NCI-H1694 (cell line): ENCODE measurements around the gene THOP1.
"Not testable (repeated sequence)": the region's sequence is repeated elsewhere in the genome, so short reads cannot be mapped to it uniquely, and the experiment has no call there.

ENCODE experiments used
- DNase-seq: peaks from one replicate; lab custom pipeline; 2025; lab: John Stamatoyannopoulos, UW

THOP1 gene

DNA sequence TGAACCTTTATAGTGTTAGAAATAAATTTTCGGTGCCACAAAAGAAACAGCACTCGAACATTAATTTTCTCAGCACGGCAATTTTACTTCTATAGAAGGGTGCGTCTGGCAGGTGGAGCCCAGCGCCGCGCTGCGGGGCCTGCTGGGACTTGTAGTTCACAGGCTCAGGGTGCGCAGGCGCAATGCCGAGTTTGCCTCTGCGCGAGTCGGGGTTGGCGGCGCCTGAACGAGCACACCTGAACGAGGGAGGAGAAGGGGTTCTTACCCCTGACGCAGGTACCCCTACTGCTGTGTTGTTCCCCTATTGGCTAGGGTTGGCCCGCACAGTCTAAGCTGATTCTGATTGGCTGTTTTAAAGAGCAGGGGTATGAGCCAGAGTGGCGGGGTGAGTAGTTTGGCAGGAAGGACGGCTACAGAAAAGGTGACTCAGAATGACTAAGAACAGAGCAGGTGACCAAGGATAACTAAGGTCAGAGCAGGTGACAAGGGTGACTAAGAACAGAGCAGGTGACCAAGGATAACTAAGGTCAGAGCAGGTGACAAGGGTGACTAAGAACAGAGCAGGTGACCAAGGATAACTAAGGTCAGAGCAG lies 32.0 kb downstream of the THOP1 start:
- DNase-seq, result not testable (repeated sequence)

DNA sequence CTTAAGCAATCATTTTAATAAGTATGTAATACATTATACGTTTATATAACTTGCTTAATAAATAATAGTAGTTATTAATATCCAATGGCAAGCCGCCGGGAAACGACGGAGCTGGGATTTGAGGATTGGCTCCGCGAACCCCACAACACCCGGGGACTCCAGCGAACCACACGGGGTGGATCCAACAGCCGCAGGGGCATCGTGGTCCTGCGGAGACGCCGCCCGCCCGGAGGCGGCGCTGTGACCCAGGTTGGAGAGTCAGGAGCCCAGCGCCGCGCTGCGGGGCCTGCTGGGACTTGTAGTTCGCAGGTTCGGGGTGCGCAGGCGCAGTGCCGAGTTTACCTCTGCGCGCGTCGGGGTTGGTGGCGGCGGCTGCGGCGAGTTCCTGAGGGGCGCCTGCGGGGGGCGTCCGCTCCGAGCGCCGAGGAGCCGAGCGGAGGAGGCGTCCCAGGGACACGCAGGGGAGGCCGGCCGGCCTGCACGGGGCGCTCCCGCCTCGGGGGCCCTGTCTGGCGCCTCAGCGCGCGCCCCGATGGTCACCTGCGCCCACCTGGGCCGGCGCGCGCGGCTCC lies 34.3 kb downstream of the THOP1 start, which contains the start of gene ZNF554:
TSS of gene ZNF554 (plus strand) at position 329 of the 572 bp plus-strand sequence. CDS start at position 533, 204 bp downstream.
- DNase-seq, result peak; percentile 85

DNA sequence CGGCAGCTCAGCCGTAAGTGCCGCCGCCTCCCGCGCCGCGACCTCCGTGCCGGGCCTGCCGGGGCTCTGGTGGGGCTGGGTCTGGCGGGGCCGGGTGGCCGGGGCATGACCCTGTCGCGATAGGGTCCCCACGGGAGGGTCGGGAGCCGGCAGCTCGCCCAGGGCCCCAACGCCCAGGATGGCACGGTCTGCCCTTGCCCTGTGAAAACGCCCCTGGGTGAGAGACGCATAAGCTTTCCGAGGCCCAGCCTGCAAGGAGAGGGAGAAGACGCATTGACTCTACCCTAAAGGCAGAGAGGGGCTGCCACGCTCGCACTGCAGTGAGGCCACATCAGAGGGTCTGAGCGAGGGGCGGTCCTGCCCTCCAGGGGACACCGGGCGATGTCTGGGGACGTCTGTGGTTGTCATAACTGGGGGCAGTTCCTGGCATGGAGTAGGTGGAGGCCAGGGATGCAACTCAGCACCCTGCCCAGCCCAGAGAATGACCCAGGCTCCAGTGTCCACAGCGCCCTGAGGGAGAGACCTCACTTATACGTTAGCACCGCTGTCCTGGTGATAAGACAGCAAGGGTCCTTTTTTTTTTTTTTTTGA lies 34.9 kb downstream of the THOP1 start:
- DNase-seq, result no peak

DNA sequence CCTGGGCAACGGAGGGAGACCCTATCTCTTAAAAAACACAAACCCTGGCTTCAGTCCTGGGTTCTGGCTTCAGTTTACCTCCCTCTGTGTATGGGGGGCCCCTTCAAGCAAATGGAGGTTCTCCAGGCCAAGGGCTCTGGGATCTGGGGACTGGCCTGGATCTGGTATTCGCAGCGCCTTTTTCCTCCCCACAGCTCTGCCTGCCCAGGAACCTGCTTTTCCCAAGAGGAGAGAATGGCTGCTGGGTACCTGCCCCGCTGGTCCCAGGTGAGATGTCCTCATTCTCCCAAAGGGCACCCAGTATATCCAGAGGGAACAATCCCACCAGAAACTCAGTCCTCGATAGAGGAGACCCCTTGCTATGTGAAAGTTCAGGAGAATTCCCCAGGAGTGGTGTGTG lies 37.5 kb downstream of the THOP1 start:
- DNase-seq, result no peak

DNA sequence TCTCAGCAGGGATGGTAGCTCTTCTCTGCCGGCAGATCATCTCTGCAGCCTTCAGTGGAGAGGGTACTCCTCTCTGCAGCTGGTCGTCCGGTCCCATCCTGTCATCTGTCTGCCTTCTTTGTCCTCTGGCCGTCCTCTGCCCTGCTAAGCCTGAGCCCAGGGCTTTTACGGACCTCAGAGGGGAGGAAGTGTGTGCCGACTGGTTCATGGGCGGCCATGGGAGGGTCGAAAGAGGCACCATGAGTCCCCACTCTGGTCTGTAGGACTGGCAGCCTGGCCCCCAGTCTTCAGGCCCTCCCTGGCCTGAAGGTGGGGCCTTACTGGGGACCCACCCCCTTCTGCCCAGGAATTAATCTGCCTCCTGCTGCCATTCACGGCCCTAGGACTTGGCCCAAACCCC lies 38.3 kb downstream of the THOP1 start:
- no peak for DNase-seq

DNA sequence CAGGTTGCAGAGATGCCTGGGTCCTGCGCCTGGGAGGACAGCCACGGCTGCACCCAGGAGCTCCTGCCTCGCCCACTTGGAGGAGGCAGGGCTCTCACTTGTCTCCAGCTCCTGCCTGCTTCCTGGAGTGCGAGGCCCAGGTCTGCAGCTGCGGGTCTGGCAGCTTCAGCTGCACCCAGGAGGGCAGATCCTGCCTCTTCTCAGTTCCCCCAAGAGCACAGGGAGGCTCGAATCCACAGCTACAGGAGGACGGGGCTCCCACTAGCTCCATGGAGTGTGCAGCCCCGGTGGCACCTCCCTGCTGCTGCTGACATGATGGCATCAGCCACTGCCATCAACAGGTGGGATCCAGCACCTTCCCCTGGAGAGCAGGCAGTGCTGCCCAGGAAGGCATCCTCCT lies 38.8 kb downstream of the THOP1 start:
- DNase-seq, result no peak

DNA sequence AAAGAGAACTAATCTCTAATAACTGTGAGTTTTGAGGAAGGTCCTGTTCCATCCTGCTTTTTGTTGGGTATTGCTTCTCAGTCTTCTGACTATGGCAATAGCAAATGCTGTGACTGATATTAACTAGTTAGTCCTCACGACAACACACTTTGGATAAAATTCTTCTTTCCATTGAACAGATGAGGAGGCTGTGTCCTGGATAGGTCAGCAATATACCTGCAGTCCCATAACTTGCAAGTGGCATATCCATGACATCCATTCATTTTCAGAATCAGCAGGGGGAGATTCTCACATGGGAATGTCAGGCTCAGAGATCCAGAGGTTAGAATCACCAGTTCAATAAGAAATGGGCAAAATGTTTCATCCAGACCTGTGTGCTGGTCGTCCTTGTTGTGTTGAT lies 41.7 kb downstream of the THOP1 start:
- no peak for DNase-seq

DNA sequence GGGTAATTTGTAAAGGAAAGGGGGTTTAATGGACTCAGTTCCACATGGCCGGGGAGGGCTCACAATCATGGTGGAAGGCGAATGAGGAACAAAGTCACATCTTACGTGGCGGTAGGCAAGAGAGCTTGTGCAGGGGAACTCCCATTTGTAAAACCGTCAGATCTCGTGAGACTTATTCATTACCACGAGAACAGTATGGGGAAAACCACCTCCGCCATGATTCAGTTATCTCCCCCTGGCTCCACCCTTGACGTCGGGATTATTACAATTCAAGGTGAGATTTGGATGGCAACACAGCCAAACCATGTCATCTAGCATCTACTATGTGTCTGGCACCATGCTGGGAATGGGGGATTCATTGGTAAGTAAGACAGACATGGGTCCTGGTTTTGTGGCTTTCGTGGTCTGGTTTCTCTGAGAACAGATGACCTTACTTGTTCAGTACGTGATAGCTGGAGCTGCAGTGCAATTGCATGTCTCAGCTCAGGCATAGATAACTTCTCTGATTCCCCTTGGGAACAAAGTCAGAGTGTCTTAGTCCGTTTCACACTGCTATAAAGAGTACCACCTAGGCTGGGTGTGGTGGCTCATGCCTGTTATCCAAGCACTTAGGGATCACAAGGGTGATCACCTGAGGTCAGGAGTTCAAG lies 42.7 kb downstream of the THOP1 start:
- DNase-seq, result no peak

DNA sequence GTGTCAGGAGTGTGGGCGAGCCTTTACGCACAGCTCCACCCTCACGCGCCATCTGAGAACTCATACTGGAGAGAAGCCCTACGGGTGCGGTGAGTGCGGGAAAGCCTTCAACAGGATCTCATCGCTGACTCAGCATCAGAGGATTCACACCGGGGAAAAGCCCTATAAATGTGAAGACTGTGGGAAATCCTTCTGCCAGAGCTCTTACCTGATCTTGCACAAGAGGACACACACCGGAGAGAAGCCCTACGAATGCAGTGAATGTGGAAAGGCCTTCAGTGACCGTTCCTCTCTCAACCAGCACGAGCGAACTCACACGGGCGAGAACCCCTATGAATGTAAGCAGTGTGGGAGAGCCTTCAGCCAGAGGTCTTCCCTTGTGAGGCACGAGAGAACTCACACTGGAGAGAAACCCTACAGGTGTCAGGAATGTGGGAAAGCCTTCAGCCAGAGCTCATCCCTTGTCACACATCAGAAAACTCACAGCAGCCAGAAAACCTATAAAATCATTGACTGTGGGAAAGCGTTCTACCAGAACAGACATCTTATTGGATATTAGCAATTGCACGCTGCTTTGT lies 49.1 kb downstream of the THOP1 start:
- no peak for DNase-seq

DNA sequence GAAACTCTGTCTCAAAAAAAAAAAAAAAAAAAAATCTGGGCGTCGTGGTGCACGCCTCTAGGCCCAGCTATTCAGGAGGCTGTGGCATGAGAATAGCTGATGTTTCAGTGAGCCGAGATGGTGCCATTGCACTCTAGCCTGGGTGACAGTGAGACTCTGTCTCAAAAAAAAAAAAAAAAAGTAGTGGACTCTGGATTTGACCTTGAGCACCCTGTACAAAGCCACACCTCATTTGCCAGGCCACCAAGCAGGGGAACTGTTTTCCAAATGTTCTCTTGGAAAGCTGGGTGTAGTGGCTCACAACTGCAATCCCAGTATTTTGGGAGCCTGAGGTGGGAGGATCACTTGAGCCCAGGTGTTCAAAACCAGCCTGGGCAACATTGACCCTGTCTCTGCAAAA lies 52.1 kb downstream of the THOP1 start:
- no peak for DNase-seq

DNA sequence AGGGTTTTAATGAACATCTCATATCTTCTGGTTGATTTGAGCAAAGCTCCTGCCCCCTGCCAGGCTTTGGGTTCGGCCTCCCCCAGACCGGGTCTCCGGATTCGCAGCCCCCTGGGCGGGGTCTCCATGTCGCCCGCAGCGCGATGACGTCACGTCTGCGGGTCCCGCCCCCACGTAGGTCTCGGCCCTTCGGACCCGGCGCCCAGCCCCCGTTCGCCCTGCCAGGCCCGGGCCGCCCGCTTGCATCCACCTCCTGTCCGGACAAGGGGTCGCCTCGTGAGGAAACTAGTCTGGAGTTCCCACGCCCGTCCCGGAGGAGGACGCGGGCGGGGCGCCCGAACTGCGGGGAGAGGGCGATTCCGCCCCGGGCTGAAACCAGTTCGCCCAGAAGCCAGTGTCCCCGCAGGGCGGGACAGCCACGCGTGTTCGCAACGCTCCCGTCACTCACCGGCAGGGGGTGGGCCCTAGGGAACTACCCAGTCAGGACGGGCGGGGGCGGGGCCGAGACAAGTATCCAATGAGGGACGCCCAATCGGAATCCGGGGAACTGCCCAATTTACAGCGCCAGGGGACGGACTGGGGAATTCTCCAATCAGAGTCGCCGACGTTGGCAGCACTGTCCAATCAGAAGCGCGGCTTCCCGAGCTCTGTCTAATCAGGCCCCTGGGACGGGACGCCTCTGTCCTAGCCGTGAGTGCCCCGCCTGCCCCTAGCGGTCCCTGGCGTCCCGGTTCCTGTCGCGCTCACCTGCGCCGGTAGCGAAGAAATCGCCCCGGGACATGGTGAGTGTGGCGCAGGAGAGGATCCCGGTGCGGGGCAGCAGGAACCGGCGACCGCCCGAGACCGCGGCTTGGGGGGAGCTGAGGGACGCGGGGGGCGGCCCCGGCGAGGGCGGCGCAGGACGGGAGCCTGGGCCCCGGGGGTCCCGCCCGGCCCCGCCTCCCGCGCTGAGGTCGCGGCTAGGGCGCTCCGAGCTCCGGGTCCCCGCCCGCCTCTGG lies 55.8 kb downstream of the THOP1 start, which contains the start of gene ZNF555:
TSS of gene ZNF555 (plus strand) at position 682 of the 998 bp plus-strand sequence. CDS start at position 780, 98 bp downstream.
- DNase-seq, result peak; percentile 96

DNA sequence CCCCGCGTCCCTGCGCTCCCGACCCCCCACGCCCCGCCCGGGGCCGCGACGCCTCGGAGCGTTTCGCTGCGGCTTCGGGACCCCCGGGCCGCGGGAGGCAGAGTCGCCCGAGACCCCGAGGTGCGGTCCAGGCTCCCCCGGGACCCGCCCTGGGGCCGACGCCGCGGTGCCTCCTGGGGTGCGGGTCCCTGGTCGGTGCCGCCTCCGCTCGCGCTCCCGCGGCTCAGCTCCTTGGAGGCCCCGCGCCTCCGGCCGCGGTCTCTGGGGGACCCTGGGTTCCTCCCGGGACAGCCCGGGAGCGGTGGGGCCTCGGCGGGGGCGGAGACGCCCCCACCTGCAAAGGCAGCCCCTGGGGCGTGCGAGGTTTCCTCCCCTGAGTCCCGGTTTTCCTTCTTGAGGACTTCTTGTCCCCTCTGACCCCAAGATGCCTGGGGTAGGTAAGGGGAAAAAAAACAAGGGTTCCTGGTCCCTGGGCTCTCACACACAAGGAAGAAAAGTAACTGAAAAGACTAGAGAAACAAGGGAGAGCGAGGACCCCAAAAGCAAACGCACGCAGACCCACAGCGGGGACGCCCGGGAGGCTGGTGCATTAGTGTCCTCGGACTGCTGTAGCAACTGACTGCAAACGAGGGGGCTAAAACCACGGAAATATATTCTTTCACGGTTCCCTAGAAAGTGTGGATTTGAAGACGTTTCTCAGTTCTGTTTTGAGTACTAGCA lies 56.7 kb downstream of the THOP1 start:
- no peak for DNase-seq

DNA sequence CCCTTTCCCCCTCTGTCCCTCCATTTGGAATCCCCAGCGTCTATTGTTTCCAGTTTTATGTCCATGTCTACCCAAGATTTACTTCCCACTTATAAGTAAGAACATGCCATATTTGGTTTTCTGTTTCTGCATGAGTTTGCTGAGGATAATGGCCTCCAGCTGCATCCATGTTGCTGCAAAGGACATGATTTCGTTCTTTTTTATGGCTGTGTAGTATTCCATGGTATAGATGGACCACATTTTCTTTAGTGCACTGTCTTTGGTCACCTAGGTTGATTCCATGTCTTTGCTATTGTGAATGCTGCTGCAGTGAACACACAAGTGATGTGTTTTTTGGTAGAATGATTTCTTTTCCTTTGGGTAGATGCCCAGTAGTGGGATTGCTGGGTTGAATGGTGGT lies 59.8 kb downstream of the THOP1 start:
- no peak for DNase-seq

DNA sequence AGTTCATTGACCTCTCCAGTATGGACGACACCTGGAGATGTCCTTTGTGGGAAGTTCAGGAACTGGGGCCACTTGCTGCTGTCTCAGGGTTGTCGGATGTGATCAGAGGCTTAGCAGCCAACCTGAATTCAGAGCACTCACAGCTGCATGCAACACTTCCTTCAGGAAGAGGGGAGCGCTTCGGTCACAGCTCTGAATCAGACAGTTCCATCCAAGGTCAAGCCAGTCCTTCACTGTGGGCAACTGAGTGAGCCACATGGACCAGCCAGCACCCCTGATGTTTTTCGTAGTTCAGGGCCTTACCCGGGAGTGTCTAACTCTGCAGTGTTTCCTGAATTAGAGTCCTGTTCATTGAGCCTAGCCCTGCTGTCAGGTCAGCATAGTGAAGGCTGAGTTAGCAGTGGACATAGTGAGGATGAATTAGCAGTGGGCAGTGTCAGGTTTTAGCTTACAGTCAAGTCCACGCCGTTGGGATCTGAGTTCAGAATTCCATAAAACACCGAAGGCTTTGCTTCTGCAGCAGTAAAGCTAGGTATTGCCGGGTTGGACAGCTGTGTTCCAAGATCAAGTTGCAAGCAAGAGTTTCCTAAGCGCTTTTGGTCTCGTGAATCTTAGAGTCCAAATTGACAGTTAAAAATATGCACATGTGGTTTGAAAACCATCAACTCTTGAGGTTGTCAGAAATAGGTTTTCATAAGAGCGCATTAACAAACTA lies 61.0 kb downstream of the THOP1 start:
- DNase-seq, result no peak

DNA sequence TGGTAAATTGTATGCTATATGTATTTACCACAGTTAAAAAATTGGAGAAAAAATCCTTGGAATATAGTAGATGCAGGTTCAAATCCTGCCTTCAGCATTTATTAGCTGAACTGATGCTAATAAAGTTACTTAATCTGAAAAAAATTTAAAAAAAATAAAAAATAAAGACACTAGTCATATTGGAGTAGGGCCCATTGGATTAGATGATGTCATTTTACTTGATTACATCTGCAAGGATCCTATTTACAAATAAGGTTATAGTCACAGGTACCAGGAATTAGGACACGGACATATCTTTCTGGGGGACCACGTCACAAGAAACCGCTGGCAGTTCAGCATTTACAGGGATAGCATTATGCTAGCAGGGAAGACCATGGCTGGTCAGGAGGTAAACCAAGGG lies 62.2 kb downstream of the THOP1 start:
- DNase-seq, result no peak

DNA sequence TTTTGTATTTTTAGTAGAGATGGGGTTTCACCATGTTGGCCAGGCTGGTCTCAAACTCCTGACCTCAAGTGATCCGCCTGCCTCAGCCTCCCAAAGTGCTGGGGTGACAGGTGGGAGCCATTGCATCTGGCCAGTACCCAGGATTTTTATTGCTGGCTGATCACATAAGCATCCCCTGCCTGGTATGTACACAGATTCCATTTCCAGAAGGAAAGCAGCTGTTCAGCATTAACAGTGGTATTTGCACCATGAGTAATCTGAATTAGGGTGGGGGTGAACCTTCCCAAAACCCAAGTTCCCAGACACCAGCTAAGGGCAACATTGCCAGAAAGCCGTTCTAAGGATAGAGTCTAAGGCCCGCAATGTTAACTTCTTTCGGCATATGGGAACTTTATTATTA lies 63.3 kb downstream of the THOP1 start:
- no peak for DNase-seq

DNA sequence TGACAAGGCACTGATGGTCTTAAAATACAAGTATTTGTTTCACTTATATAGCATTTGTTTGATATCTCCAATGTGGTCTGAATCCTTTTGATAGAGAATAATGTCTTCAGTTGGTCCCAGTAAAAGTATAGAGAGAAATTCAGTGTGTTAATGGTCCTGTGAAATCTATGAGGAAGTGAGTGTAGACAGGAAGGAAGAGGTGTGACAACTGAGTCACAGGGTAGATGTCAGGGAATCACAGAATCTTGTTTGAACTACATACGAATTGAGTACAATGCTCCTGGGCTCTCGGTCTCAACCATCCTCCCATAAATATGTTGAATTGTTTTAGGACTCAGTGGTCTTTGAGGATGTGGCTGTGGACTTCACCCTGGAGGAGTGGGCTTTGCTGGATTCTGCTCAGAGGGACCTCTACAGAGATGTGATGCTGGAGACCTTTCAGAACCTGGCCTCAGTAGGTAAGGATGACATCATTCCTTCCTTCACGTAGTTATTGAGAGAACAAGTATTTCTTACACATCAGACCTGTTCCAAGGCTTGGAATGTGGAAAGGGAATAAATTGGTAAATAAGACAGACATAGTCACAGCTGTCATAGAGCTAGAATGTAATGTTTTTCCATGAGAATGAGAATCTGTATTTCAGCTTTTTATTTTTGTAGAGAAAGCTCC lies 65.1 kb downstream of the THOP1 start:
- DNase-seq, result no peak

DNA sequence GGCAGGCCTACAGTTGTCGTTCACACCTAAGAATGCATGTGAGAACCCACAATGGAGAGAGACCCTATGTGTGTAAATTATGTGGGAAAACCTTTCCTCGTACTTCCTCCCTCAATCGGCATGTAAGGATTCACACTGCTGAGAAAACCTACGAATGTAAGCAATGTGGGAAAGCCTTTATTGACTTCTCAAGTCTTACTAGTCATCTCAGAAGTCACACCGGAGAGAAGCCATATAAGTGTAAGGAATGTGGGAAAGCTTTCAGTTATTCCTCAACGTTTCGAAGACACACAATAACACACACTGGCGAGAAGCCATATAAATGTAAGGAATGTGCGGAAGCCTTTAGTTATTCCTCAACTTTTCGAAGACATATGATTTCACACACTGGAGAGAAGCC lies 67.3 kb downstream of the THOP1 start:
- DNase-seq, result no peak

DNA sequence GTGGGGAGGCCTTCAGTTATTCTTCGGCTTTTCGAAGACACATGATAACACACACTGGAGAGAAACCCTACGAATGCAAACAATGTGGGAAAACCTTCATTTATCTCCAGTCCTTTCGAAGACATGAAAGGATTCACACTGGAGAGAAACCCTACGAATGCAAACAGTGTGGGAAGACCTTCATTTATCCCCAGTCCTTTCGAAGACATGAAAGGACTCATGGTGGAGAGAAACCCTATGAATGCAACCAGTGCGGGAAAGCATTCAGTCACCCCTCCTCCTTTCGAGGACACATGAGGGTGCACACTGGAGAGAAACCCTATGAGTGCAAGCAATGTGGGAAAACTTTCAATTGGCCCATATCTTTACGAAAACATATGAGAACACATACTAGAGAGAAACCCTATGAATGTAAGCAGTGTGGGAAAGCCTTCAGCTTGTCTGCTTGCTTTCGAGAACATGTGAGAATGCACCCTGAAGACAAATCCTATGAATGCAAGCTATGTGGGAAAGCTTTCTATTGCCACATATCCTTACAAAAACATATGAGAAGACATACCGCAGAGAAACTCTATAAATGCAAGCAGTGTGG lies 67.8 kb downstream of the THOP1 start:
- no peak for DNase-seq
